AML-193 (cell line): Measurements from ENCODE around the gene MRGPRX4.

Source experiments
- DNase-seq, 2 experiments: peaks; one replicate each; lab custom pipeline; 2025; lab: John Stamatoyannopoulos, UW

MRGPRX4 gene

GRCh38 chr11:18221274-18221876 lies 48.7 kb downstream of the MRGPRX4 start:
- DNase-seq = no peak

GRCh38 chr11:18222814-18223421 lies 50.3 kb downstream of the MRGPRX4 start:
- DNase-seq = no peak
